Measurements from ENCODE around the gene ELOVL3. TPM values are rescaled to one million over a fixed set of nuclear protein-coding genes. Genes with fewer than 3 reads are reported as not detected.

ELOVL3 gene
- total and polyA plus RNA-seq, 2 of the 4 experiments (the other 2 are of a cell fraction): 0.09 to 0.36 TPM

DNA sequence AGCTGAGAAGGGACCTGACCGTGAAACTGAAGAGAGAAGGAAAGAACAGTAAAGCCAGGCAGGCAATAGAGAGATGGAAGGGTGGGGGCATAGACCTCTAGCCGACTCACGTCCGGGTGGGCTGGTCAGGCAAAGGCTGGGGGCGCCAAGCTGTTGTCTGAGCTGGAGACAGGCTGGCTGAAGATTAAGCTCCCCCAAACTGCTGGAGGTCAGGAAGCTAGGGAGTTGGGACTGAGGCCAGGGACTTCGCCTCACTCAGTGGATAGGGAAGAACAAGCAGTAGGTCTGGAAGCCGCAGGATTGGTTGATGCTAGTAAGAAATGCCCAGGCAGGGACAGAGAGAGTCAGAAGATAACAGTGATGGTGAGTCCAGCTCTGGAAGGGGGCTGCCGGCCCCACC lies 9.9 kb downstream of the ELOVL3 start:
- Histone ChIP-seq H4K5ac (ENCODE audit: low read depth, low read length) (no peak overlapping the region), H4K91ac (ENCODE audit: insufficient read depth, low read depth, low read length) (no peak overlapping the region), H3K14ac (replicated peaks; ENCODE audit: low read depth, low read length) (no peak overlapping the region), H3K27me3 (ENCODE audit: control insufficient read depth, insufficient read depth, low read length) (peaks cover 55% of the 10 kb centered on the region), H2AK9ac (replicated peaks; ENCODE audit: low read depth, low read length, poor library complexity) (no peak overlapping the region), H4K8ac (ENCODE audit: low read depth in 2 of 2, low read length in 2 of 2) (no peak overlapping the region), H2BK120ac (ENCODE audit: low read depth, low read length) (no peak overlapping the region), H3K56ac (ENCODE audit: extremely low read depth, insufficient read depth, low read length) (no peak overlapping the region), H2AFZ (replicated peaks; ENCODE audit: low read length, poor library complexity) (no peak overlapping the region), H2AK5ac (ENCODE audit: low read depth, low read length) (no peak overlapping the region), H3K18ac (ENCODE audit: low read depth, low read length) (no peak overlapping the region), H3K9ac (ENCODE audit: low read depth, low read length) (no peak overlapping the region), H3K9me3 (ENCODE audit: control insufficient read depth, insufficient read depth, low read length) (no peaks in the 10 kb centered on the region), H3K4me1 (ENCODE audit: control insufficient read depth, insufficient read depth, low read length) (0 out of 2 replicates have a peak, but pooled peaks cover under 1% of the 10 kb centered on the region), H3K9me1 (ENCODE audit: insufficient read depth, low read length) (0 out of 2 replicates have a peak, but pooled peaks cover 7% of the 10 kb centered on the region), H2BK15ac (ENCODE audit: low read depth, low read length) (no peak overlapping the region), H3K4me3 (ENCODE audit: insufficient read depth, low read depth, low read length) (no peak overlapping the region), H4K20me1 (ENCODE audit: insufficient read depth, low read length) (no peaks in the 10 kb centered on the region), H3K36me3 (ENCODE audit: control insufficient read depth, insufficient read depth, low read length) (no peaks in the 10 kb centered on the region), H3K27ac (ENCODE audit: insufficient read depth, low read length) (no peak overlapping the region), H2BK20ac (ENCODE audit: low read depth, low read length) (no peak overlapping the region), H2BK5ac (ENCODE audit: low read depth, low read length, poor library complexity, severe bottlenecking) (no peak overlapping the region), H3K4me2 (ENCODE audit: low read depth, low read length) (no peak overlapping the region), H3K79me1 (ENCODE audit: low read depth in 1 of 2, low read length in 2 of 2) (no peaks in the 10 kb centered on the region), H3K23ac (ENCODE audit: low read depth, low read length) (no peak overlapping the region), H3K4ac (ENCODE audit: low read depth, low read length) (no peak overlapping the region)
- DNase-seq (no peak), ATAC-seq (ENCODE audit: low read depth) (no peak)
- dilution Hi-C loops (cut with HindIII; ENCODE audit: low sequenced_read_pairs, unreplicated experiment) (no loop called here), in situ Hi-C loops (cut with MboI; ENCODE audit: low sequenced_read_pairs) (no loop called here), intact Hi-C loops (cut with micrococcal nuclease) (no loop called here)
- ChIA-PET POLR2A (ENCODE audit: unreplicated experiment) (no interaction called here), CTCF (interaction anchor here (0.8 to 1.5 kb wide), 3 partner anchors 10 to 117 kb away, joined by 3 read pairs; no protein-coding TSS in a partner anchor)
- WGBS, 2 experiments (ENCODE audit: extremely low coverage in 2 of 2, insufficient read length in 1 of 2): no CpG with 5 or more reads among the region's 8 CpGs
- BruUV-seq (replicated peaks): no TSS peak
- no peak for TF ChIP-seq BHLHE40 (IDR thresholded peaks at IDR 0.05; ENCODE audit: low read depth, low read length)
- TF ChIP-seq MAFK (IDR thresholded peaks at IDR 0.05; ENCODE audit: low read depth, low read length): no peak
- TF ChIP-seq, protein P1, sequence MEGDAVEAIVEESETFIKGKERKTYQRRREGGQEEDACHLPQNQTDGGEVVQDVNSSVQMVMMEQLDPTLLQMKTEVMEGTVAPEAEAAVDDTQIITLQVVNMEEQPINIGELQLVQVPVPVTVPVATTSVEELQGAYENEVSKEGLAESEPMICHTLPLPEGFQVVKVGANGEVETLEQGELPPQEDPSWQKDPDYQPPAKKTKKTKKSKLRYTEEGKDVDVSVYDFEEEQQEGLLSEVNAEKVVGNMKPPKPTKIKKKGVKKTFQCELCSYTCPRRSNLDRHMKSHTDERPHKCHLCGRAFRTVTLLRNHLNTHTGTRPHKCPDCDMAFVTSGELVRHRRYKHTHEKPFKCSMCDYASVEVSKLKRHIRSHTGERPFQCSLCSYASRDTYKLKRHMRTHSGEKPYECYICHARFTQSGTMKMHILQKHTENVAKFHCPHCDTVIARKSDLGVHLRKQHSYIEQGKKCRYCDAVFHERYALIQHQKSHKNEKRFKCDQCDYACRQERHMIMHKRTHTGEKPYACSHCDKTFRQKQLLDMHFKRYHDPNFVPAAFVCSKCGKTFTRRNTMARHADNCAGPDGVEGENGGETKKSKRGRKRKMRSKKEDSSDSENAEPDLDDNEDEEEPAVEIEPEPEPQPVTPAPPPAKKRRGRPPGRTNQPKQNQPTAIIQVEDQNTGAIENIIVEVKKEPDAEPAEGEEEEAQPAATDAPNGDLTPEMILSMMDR (conservative IDR thresholded peaks at IDR 0.05; ENCODE audit: low read depth, low read length): no peak
- no peak for TF ChIP-seq RAD21 (IDR thresholded peaks at IDR 0.05; ENCODE audit: low read length)
- no peak for TF ChIP-seq FOS (IDR thresholded peaks at IDR 0.05; ENCODE audit: low read depth, low read length)
- TF ChIP-seq NFE2L2 (IDR thresholded peaks at IDR 0.05; ENCODE audit: low read depth, low read length): no peak
- TF ChIP-seq, protein P2, sequence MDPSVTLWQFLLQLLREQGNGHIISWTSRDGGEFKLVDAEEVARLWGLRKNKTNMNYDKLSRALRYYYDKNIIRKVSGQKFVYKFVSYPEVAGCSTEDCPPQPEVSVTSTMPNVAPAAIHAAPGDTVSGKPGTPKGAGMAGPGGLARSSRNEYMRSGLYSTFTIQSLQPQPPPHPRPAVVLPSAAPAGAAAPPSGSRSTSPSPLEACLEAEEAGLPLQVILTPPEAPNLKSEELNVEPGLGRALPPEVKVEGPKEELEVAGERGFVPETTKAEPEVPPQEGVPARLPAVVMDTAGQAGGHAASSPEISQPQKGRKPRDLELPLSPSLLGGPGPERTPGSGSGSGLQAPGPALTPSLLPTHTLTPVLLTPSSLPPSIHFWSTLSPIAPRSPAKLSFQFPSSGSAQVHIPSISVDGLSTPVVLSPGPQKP (IDR thresholded peaks at IDR 0.05; ENCODE audit: borderline replicate concordance, low read depth, low read length): no peak
- no peak for TF ChIP-seq MAZ (IDR thresholded peaks at IDR 0.05; ENCODE audit: borderline replicate concordance, low read depth, low read length)
- TF ChIP-seq, protein P3, sequence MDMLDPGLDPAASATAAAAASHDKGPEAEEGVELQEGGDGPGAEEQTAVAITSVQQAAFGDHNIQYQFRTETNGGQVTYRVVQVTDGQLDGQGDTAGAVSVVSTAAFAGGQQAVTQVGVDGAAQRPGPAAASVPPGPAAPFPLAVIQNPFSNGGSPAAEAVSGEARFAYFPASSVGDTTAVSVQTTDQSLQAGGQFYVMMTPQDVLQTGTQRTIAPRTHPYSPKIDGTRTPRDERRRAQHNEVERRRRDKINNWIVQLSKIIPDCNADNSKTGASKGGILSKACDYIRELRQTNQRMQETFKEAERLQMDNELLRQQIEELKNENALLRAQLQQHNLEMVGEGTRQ (IDR thresholded peaks at IDR 0.05; ENCODE audit: low read depth, low read length): no peak
- TF ChIP-seq POLR2A (IDR thresholded peaks at IDR 0.05; ENCODE audit: low read depth, low read length): no peak
- TF ChIP-seq SMC3 (IDR thresholded peaks at IDR 0.05; ENCODE audit: low read depth, low read length): no peak
- TF ChIP-seq CEBPB (IDR thresholded peaks at IDR 0.05; ENCODE audit: low read depth, low read length): no peak
- no peak for TF ChIP-seq RCOR1 (IDR thresholded peaks at IDR 0.05; ENCODE audit: insufficient replicate concordance, low read length)
- TF ChIP-seq CHD1 (IDR thresholded peaks at IDR 0.05; ENCODE audit: low read depth, low read length): no peak
- no peak for TF ChIP-seq MXI1 (IDR thresholded peaks at IDR 0.05; ENCODE audit: borderline replicate concordance, low read depth, low read length)

Data from IMR-90 (cell line).